ENCODE data around the gene POM121. TPM values are rescaled to one million over a fixed set of nuclear protein-coding genes. Genes with fewer than 3 reads are reported as not detected.
"Not testable (repeated sequence)": the region's sequence is repeated elsewhere in the genome, so short reads cannot be mapped to it uniquely, and the experiment has no call there.

Gene POM121
- total and polyA plus RNA-seq, 2 donors (not counting 3 experiments of a cell fraction or from before 2014, with no cell fraction given): 12.3 to 47.8 TPM

DNA sequence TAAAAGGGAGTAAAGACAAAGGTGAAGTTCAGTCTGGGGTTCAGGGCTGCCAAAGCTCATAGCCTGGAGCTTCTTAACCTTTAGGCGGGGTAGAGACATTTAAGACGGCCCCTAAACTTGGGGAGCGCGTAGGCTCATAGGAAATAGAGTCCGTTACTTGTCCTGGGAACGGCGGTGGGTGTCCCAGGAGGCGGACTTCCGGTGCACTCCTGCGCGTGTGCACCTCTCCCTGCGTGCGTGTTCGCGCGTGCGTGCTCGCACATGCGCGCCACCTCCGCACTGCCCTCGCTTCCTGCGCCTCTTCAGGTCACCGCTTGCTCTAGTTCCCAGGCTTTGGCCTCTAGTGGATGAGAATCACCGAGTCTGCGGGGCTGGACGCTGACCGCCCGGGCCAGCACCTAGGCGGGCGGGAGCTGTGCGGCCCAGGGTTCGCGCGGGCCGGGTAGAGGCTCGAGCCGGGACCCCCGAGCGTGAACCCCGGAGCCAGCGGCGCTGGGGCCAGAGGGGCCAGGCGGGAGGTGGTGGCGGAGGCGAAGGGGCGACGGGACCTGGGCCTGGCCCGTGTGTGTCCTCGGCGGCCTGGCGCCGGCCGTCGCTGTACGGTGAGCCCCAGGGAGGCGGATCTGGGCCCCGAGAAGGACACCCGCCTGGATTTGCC is 45.7 kb upstream of the POM121 start:
- POLR2A ChIA-PET, CTCF ChIA-PET: not testable (repeated sequence)

GRCh38 chr7:72879737-72880215 is 45.1 kb upstream of the POM121 start:
- Histone ChIP-seq H3K79me2 (ENCODE audit: control insufficient read depth, insufficient read depth, low read length) (peaks cover 18% of the 10 kb centered on the region), H3K4me2 (ENCODE audit: insufficient read depth, low read length) (peak overlapping the region; percentile 72), H2AFZ (ENCODE audit: low read depth, low read length) (peak overlapping the region; percentile 84), H3K4me3 (replicated peaks in 1 of 3; ENCODE audit: insufficient read depth in 1 of 3, low read depth in 1 of 3, low read length in 3 of 3) (peak overlapping the region; percentile 50 to 80 (median 70)), H3K27ac (ENCODE audit: insufficient read depth, low read depth, low read length) (peak overlapping the region; percentile 57), H3K9ac (replicated peaks; ENCODE audit: extremely low read depth, insufficient read depth, low read length) (peak overlapping the region; percentile 3)
- POLR2A ChIA-PET; H3K4me1 ChIP-seq (ENCODE audit: control insufficient read depth, extremely low read depth, insufficient read depth, low read length); FAIRE-seq; H4K20me1 ChIP-seq (replicated peaks; ENCODE audit: control insufficient read depth, extremely low read depth, insufficient read depth, low read length); intact Hi-C loops (cut with micrococcal nuclease); H3K9me1 ChIP-seq (replicated peaks; ENCODE audit: control insufficient read depth, extremely low read depth, insufficient read depth, low read length); H3K9me3 ChIP-seq (replicated peaks; ENCODE audit: control insufficient read depth, insufficient read depth, low read length); dilution Hi-C loops (cut with MboI; ENCODE audit: extremely low pct_ligation_motif_present, low sequenced_read_pairs); BruUV-seq (replicated peaks); H3K36me3 ChIP-seq (ENCODE audit: control insufficient read depth in 2 of 2, extremely low read depth in 1 of 2, insufficient read depth in 2 of 2, low read length in 2 of 2); H3K27me3 ChIP-seq (ENCODE audit: control insufficient read depth in 2 of 2, insufficient read depth in 2 of 2, low read length in 2 of 2); CTCF ChIA-PET: not testable (repeated sequence)
- DNase-seq (ENCODE audit: low read depth, low spot score): peak; percentile 55

More for the DNA sequence above, 45.7 kb upstream of the POM121 start:
- H3K9me3 ChIP-seq (replicated peaks; ENCODE audit: control insufficient read depth, insufficient read depth, low read length); intact Hi-C loops (cut with micrococcal nuclease); H4K20me1 ChIP-seq (replicated peaks; ENCODE audit: control insufficient read depth, extremely low read depth, insufficient read depth, low read length); H3K9me1 ChIP-seq (replicated peaks; ENCODE audit: control insufficient read depth, extremely low read depth, insufficient read depth, low read length); dilution Hi-C loops (cut with MboI; ENCODE audit: extremely low pct_ligation_motif_present, low sequenced_read_pairs); H3K4me1 ChIP-seq (ENCODE audit: control insufficient read depth, extremely low read depth, insufficient read depth, low read length); H3K36me3 ChIP-seq (ENCODE audit: control insufficient read depth in 2 of 2, extremely low read depth in 1 of 2, insufficient read depth in 2 of 2, low read length in 2 of 2); BruUV-seq (replicated peaks); H3K9ac ChIP-seq (replicated peaks; ENCODE audit: extremely low read depth, insufficient read depth, low read length); H3K27me3 ChIP-seq (ENCODE audit: control insufficient read depth in 2 of 2, insufficient read depth in 2 of 2, low read length in 2 of 2): not testable (repeated sequence)
- Histone ChIP-seq H2AFZ (ENCODE audit: low read depth, low read length) (peak overlapping the region; percentile 96), H3K79me2 (ENCODE audit: control insufficient read depth, insufficient read depth, low read length) (peaks cover 18% of the 10 kb centered on the region), H3K4me2 (ENCODE audit: insufficient read depth, low read length) (peak overlapping the region; percentile 78), H3K27ac (ENCODE audit: insufficient read depth, low read depth, low read length) (peak overlapping the region; percentile 57), H3K4me3 (replicated peaks in 1 of 3; ENCODE audit: insufficient read depth in 1 of 3, low read depth in 1 of 3, low read length in 3 of 3) (peak overlapping the region; percentile 50 to 80 (median 70))
- FAIRE-seq: peak; percentile 54
- peak; percentile 63 for TF ChIP-seq POLR2AphosphoS5 (IDR thresholded peaks at IDR 0.05; ENCODE audit: insufficient read depth, low read depth, low read length)
- TF ChIP-seq, protein P1, sequence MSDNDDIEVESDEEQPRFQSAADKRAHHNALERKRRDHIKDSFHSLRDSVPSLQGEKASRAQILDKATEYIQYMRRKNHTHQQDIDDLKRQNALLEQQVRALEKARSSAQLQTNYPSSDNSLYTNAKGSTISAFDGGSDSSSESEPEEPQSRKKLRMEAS (IDR thresholded peaks at IDR 0.05; ENCODE audit: insufficient read depth, insufficient read length): peak; percentile 45
- DNase-seq (ENCODE audit: low read depth, low spot score): peak; percentile 64

DNA sequence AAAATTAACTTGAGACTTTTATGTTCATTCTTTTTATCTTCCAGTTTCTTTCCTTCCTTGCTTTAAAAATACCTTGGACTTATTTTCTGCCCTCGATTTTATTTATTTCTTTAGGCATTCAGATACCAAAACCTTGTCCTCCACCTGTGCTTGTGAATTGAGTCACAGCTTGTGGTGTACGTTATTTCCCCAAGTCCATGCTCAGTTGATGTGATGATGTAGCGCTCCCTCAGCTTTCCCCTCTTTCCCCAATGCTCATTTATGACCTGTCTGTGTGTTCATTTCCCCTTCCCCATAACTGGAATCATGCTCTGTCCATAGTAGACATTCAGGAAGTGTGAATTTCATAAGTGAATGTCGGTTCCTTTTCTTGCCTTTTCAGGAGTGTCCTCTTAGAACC is 33.1 kb upstream of the POM121 start:
- dilution Hi-C loops (cut with MboI; ENCODE audit: extremely low pct_ligation_motif_present, low sequenced_read_pairs); H3K9ac ChIP-seq (replicated peaks; ENCODE audit: extremely low read depth, insufficient read depth, low read length); H3K4me1 ChIP-seq (ENCODE audit: control insufficient read depth, extremely low read depth, insufficient read depth, low read length); H3K27me3 ChIP-seq (ENCODE audit: control insufficient read depth in 2 of 2, insufficient read depth in 2 of 2, low read length in 2 of 2); H3K79me2 ChIP-seq (ENCODE audit: control insufficient read depth, insufficient read depth, low read length); DNase-seq (ENCODE audit: low read depth, low spot score); BruUV-seq (replicated peaks); H3K4me3 ChIP-seq (replicated peaks in 1 of 3; ENCODE audit: insufficient read depth in 1 of 3, low read depth in 1 of 3, low read length in 3 of 3); H4K20me1 ChIP-seq (replicated peaks; ENCODE audit: control insufficient read depth, extremely low read depth, insufficient read depth, low read length); H3K9me3 ChIP-seq (replicated peaks; ENCODE audit: control insufficient read depth, insufficient read depth, low read length); H3K9me1 ChIP-seq (replicated peaks; ENCODE audit: control insufficient read depth, extremely low read depth, insufficient read depth, low read length); intact Hi-C loops (cut with micrococcal nuclease); H3K36me3 ChIP-seq (ENCODE audit: control insufficient read depth in 2 of 2, extremely low read depth in 1 of 2, insufficient read depth in 2 of 2, low read length in 2 of 2); H3K27ac ChIP-seq (ENCODE audit: insufficient read depth, low read depth, low read length); H3K4me2 ChIP-seq (ENCODE audit: insufficient read depth, low read length); CTCF ChIA-PET; POLR2A ChIA-PET; H2AFZ ChIP-seq (ENCODE audit: low read depth, low read length); FAIRE-seq: not testable (repeated sequence)

GRCh38 chr7:72904740-72905139 is 20.2 kb upstream of the POM121 start:
- H3K4me3 ChIP-seq (replicated peaks in 1 of 3; ENCODE audit: insufficient read depth in 1 of 3, low read depth in 1 of 3, low read length in 3 of 3); H3K9me3 ChIP-seq (replicated peaks; ENCODE audit: control insufficient read depth, insufficient read depth, low read length); CTCF ChIA-PET; H3K4me2 ChIP-seq (ENCODE audit: insufficient read depth, low read length); dilution Hi-C loops (cut with MboI; ENCODE audit: extremely low pct_ligation_motif_present, low sequenced_read_pairs); H4K20me1 ChIP-seq (replicated peaks; ENCODE audit: control insufficient read depth, extremely low read depth, insufficient read depth, low read length); H3K9ac ChIP-seq (replicated peaks; ENCODE audit: extremely low read depth, insufficient read depth, low read length); DNase-seq (ENCODE audit: low read depth, low spot score); H2AFZ ChIP-seq (ENCODE audit: low read depth, low read length); intact Hi-C loops (cut with micrococcal nuclease); H3K9me1 ChIP-seq (replicated peaks; ENCODE audit: control insufficient read depth, extremely low read depth, insufficient read depth, low read length); H3K4me1 ChIP-seq (ENCODE audit: control insufficient read depth, extremely low read depth, insufficient read depth, low read length); BruUV-seq (replicated peaks); H3K27ac ChIP-seq (ENCODE audit: insufficient read depth, low read depth, low read length); H3K27me3 ChIP-seq (ENCODE audit: control insufficient read depth in 2 of 2, insufficient read depth in 2 of 2, low read length in 2 of 2); POLR2A ChIA-PET; H3K36me3 ChIP-seq (ENCODE audit: control insufficient read depth in 2 of 2, extremely low read depth in 1 of 2, insufficient read depth in 2 of 2, low read length in 2 of 2); FAIRE-seq: not testable (repeated sequence)
- peaks cover 12% of the 10 kb centered on the region for H3K79me2 ChIP-seq (ENCODE audit: control insufficient read depth, insufficient read depth, low read length)
